NCI-H2196 (cell line): ENCODE measurements around the gene B4GALT1.
"Not testable (repeated sequence)": the region's sequence is repeated elsewhere in the genome, so short reads cannot be mapped to it uniquely, and the experiment has no call there.

Experiments
- DNase-seq: peaks from one replicate; lab custom pipeline; 2025; ENCODE audit not compliant: unreplicated experiment; lab: John Stamatoyannopoulos, UW

Gene B4GALT1

GRCh38 chr9:33185406-33185805 lies 18.3 kb upstream of the B4GALT1 start:
- no peak for DNase-seq

GRCh38 chr9:33184963-33185362 lies 17.8 kb upstream of the B4GALT1 start:
- DNase-seq = no peak

- no peak for DNase-seq
These were observed 15.4 kb upstream of the B4GALT1 start for GRCh38 chr9:33182519-33182918.

GRCh38 chr9:33180526-33181184 lies 13.5 kb upstream of the B4GALT1 start:
- no peak for DNase-seq

- DNase-seq = no peak
These were observed 12.0 kb upstream of the B4GALT1 start for GRCh38 chr9:33178972-33179697.

- no peak for DNase-seq
These were observed 10.5 kb upstream of the B4GALT1 start for GRCh38 chr9:33177639-33178038.

GRCh38 chr9:33177086-33177485 lies 9.9 kb upstream of the B4GALT1 start:
- DNase-seq = no peak

- DNase-seq = no peak
These were observed 8.7 kb upstream of the B4GALT1 start for GRCh38 chr9:33175649-33176325.

- no peak for DNase-seq
These were observed 5.4 kb upstream of the B4GALT1 start for GRCh38 chr9:33172256-33173238.

GRCh38 chr9:33170464-33171415 lies 3.6 kb upstream of the B4GALT1 start:
- DNase-seq = peak; percentile 87

- no peak for DNase-seq
These were observed 1.9 kb upstream of the B4GALT1 start for GRCh38 chr9:33168941-33169544.

- DNase-seq = no peak
These were observed 881 bp upstream of the B4GALT1 start for GRCh38 chr9:33167972-33168461.

- no peak for DNase-seq
These were observed 679 bp downstream of the B4GALT1 start for GRCh38 chr9:33166231-33167083.

- peak; percentile 17 for DNase-seq
These were observed 1.6 kb downstream of the B4GALT1 start for GRCh38 chr9:33165263-33166151.

- DNase-seq = not testable (repeated sequence)
These were observed 2.2 kb downstream of the B4GALT1 start for GRCh38 chr9:33164921-33165262.

GRCh38 chr9:33164138-33164809 lies 2.9 kb downstream of the B4GALT1 start:
- DNase-seq = no peak
